Measurements from ENCODE around the gene TBC1D2B.

TBC1D2B gene

DNA sequence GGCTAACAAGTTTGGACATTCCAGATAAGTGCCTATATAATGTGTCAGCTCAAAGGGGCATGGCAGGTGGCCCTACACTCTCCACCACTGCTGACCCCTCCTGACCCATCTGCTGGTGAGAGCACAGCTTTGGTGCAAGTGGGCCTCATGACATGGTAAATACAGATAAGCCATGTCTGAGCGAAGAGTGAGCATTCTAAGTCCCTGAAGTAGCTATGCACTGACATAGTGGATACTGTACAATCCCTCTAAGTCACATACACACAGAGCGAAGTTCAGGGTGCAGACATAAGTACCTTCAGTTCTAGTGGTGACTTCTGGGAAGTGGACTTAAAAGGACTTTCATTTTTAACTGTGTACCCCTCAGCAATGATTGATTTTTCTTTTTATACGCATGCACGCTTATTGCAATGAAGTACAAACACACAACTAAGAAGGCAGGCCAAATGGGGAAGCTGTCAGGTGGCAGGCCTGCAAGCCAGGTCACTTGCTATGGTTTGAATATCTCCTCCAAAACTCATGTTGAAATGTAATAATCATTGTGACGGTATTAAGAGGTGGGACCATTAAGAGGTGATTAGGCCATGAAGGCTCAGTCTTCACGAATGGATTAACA lies 41.5 kb downstream of the TBC1D2B start:
- no peak overlapping the region for H3K27ac ChIP-seq
- TF ChIP-seq, protein P1, sequence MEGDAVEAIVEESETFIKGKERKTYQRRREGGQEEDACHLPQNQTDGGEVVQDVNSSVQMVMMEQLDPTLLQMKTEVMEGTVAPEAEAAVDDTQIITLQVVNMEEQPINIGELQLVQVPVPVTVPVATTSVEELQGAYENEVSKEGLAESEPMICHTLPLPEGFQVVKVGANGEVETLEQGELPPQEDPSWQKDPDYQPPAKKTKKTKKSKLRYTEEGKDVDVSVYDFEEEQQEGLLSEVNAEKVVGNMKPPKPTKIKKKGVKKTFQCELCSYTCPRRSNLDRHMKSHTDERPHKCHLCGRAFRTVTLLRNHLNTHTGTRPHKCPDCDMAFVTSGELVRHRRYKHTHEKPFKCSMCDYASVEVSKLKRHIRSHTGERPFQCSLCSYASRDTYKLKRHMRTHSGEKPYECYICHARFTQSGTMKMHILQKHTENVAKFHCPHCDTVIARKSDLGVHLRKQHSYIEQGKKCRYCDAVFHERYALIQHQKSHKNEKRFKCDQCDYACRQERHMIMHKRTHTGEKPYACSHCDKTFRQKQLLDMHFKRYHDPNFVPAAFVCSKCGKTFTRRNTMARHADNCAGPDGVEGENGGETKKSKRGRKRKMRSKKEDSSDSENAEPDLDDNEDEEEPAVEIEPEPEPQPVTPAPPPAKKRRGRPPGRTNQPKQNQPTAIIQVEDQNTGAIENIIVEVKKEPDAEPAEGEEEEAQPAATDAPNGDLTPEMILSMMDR (conservative IDR thresholded peaks at IDR 0.05): no peak
- no peak for TF ChIP-seq ZFX (IDR thresholded peaks at IDR 0.05)

DNA sequence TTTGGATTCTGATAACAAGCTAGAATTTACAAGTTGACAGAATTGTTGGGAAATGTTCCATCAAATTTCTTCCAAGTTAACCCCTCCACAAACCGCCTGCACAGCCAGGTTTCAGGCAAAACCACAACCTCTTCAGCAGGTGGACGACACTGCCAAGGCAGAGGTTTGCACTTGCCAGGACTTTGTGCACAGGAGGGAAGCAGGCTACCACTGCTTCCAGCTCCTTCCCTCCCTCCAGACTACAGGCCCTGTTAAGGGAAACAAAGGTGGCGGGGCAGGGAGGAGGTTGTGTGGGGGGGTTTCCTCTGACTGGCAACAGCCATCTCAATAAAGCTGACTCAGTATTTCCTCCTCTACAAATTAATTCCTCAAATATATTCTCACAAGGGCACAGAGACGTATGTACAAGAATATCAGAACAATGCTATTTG lies 42.2 kb downstream of the TBC1D2B start:
- no peak overlapping the region for H3K27ac ChIP-seq
- TF ChIP-seq, protein P1 (conservative IDR thresholded peaks at IDR 0.05): no peak
- TF ChIP-seq ZFX (IDR thresholded peaks at IDR 0.05): no peak

DNA sequence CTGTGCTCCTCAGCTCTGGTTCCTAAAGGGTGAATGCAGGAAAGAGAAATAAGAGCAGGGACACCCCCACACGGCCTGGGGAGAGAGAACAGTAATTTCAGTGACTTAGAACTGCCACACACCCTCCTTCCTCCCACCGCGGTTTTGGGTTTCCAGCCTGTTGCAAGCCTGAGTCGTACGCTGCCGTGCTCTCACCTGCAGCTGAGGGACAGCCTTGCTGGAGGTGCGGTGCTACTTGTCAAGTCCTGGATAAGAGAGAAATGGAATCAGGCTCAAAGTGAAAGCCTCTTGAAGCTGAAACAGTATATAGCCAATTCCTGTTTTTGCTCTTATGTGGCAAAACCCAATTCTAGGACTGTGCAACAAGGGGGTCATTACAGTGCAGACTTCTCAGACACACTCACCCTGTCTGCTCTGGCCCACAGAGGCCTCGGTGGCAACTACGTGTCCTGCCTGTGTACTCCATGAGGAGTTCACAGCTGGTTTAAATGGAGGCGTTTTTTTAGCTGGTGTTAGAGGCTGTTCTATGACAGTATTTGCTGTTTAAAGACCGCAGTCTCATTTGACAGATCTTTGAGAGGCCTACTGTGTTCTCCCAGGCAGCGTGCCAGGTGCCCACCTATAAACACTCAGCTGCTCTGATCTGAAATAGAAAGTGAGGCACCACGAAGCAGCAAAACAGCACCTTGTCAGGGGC lies 42.9 kb downstream of the TBC1D2B start:
- no peak for TF ChIP-seq ZFX (IDR thresholded peaks at IDR 0.05)
- no peak overlapping the region for H3K27ac ChIP-seq

DNA sequence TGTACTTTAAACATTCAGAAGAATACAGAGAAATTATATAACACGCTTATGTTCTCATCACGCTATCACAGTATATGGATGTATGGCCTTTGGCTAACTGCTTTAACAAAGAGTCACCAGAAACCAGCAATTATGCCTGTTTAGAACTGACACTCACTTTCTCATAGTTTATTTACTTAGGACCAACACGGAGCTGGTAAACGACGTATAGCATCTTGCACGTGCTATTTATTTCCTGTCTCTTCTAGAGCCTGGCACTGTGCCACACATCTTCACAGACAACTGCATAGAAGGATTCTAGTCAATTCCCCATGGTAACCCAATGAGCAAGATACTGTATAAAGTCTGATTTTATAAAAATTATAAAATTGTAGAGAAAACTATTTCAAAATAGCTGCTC lies 43.6 kb downstream of the TBC1D2B start:
- H3K27ac ChIP-seq: no peak overlapping the region
- TF ChIP-seq, protein P1 (conservative IDR thresholded peaks at IDR 0.05): no peak

DNA sequence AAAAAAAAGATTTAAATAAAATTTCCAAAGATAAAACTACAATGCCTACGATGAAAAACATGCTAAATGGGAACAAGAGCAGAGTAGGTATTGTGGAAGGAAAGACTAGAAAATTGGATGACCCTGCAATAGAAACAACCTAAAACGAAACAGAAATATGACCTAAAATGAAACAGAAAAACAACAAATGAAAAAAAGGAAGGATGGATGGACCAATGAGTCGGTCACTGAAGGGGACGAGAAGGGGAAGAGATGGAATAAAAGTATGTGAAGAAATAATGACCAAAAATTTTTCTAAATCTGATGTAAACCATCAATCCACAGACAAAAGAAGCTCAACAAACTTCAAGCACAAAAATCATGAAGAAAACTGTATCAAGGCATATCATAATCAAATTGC lies 44.8 kb downstream of the TBC1D2B start:
- no peak overlapping the region for H3K27ac ChIP-seq
- TF ChIP-seq, protein P1 (conservative IDR thresholded peaks at IDR 0.05): no peak
- no peak for TF ChIP-seq ZFX (IDR thresholded peaks at IDR 0.05)

DNA sequence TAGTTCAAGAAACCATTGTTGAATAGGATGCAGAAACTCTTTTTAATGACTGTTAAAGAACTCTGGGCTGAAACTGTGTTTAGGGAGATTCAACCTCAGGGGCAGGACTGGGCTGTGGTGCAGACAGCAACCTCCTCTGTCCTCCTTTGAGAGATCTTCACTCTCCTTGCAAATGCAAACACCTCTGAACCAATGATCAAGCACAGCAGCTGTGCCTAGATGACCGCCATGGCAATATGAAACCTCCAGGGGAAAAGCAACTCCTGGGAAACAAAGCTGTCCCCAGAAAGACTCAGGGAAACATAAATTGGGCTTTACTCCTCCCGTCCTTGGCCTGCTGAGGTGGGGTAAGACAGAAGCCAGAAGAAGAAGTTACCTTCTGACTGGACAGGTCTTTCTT lies 52.6 kb downstream of the TBC1D2B start:
- TF ChIP-seq, protein P1 (conservative IDR thresholded peaks at IDR 0.05): no peak
- TF ChIP-seq ZFX (IDR thresholded peaks at IDR 0.05): no peak
- H3K27ac ChIP-seq: no peak overlapping the region

DNA sequence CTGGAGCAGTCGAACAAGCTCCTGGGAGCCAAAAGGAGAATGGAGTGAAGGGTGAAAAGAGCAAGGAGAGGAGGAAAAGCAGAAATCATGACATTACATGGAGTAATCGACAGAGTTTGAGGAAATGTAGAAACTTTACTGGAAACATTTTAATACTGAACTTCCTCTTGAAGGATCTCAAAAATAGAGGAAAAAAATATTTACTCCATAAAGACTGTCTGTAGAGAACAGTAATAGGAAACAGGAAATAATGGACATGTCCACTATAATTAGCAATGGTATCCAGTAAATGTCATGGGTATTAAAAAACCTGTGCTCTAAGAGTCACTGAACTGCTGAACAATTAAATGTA lies 53.0 kb downstream of the TBC1D2B start:
- no peak overlapping the region for H3K27ac ChIP-seq
- no peak for TF ChIP-seq ZFX (IDR thresholded peaks at IDR 0.05)
- TF ChIP-seq, protein P1 (conservative IDR thresholded peaks at IDR 0.05): no peak
